ENCODE data around the gene KRT17. TPM values are rescaled to one million over a fixed set of nuclear protein-coding genes. Genes with fewer than 3 reads are reported as not detected.
"Not testable (repeated sequence)": the region's sequence is repeated elsewhere in the genome, so short reads cannot be mapped to it uniquely, and the experiment has no call there.

The KRT17 gene
- total RNA-seq, 2 experiments from 2014 or later = not detected

- Mint-ChIP-seq H3K4me3 (no peak within 1 kb of the TSS), H3K36me3 (ENCODE audit: low read depth) (no peaks in the 10 kb centered on the region), H3K9me3 (no peaks in the 10 kb centered on the region), H3K27me3 (peaks cover 14% of the 10 kb centered on the region), H3K4me1 (ENCODE audit: low read depth) (no peaks in the 10 kb centered on the region), H3K27ac (no peak within 1 kb of the TSS)
- no peak for ATAC-seq
- no peak for DNase-seq
- ChIA-PET POLR2A (no interaction called here), CTCF (interaction anchor here (2.5 kb wide), 1 partner anchor 38 kb away, joined by 10 read pairs; no protein-coding TSS in a partner anchor)
- no peak for TF ChIP-seq CTCF (IDR thresholded peaks at IDR 0.05)
- intact Hi-C loops (cut with micrococcal nuclease) = no loop called here
These were observed 37.4 kb downstream of the KRT17 start, which contains the start of gene KRT14 for GRCh38 chr17:41586863-41587495. Gene KRT14 (minus strand): TSS chr17:41586895. CDS start chr17:41586834, 61 bp downstream.

- CTCF ChIA-PET = interaction anchor here (0.6 to 2.5 kb wide), 3 partner anchors 37 to 77 kb away, joined by 3 to 10 read pairs (median 3); no protein-coding TSS in a partner anchor
- no peak overlapping the region for H3K4me3 Mint-ChIP-seq
- POLR2A ChIA-PET = no interaction called here
- H3K36me3 Mint-ChIP-seq (ENCODE audit: low read depth) = no peaks in the 10 kb centered on the region
- no peaks in the 10 kb centered on the region for H3K9me3 Mint-ChIP-seq
- DNase-seq (no peak), ATAC-seq (no peak)
- H3K27ac Mint-ChIP-seq = no peak overlapping the region
- no peak for TF ChIP-seq CTCF (IDR thresholded peaks at IDR 0.05)
- intact Hi-C loops (cut with micrococcal nuclease) = no loop called here
- no peaks in the 10 kb centered on the region for H3K4me1 Mint-ChIP-seq (ENCODE audit: low read depth)
- H3K27me3 Mint-ChIP-seq = peaks cover 16% of the 10 kb centered on the region
These were observed 38.9 kb downstream of the KRT17 start for GRCh38 chr17:41585301-41586056.

- CTCF ChIA-PET = interaction anchor here (1.0 kb wide), 1 partner anchor 79 kb away, joined by 3 read pairs; no protein-coding TSS in a partner anchor
- peaks cover 21% of the 10 kb centered on the region for H3K27me3 Mint-ChIP-seq
- H3K9me3 Mint-ChIP-seq; ATAC-seq; H3K27ac Mint-ChIP-seq; DNase-seq; H3K4me3 Mint-ChIP-seq; H3K36me3 Mint-ChIP-seq (ENCODE audit: low read depth); H3K4me1 Mint-ChIP-seq (ENCODE audit: low read depth); POLR2A ChIA-PET; intact Hi-C loops (cut with micrococcal nuclease): not testable (repeated sequence)
These were observed 39.9 kb downstream of the KRT17 start for GRCh38 chr17:41584331-41584927.

- Mint-ChIP-seq H3K4me3 (no peak overlapping the region), H3K9me3 (no peaks in the 10 kb centered on the region), H3K27ac (no peak overlapping the region), H3K4me1 (ENCODE audit: low read depth) (no peaks in the 10 kb centered on the region), H3K27me3 (peaks cover 25% of the 10 kb centered on the region), H3K36me3 (ENCODE audit: low read depth) (no peaks in the 10 kb centered on the region)
- DNase-seq (no peak), ATAC-seq (no peak)
- intact Hi-C loops (cut with micrococcal nuclease) = no loop called here
- TF ChIP-seq CTCF (IDR thresholded peaks at IDR 0.05) = no peak
- ChIA-PET CTCF (no interaction called here), POLR2A (no interaction called here)
These were observed 40.9 kb downstream of the KRT17 start for GRCh38 chr17:41583137-41584127.

- peaks cover 29% of the 10 kb centered on the region for H3K27me3 Mint-ChIP-seq
- H3K4me1 Mint-ChIP-seq (ENCODE audit: low read depth); intact Hi-C loops (cut with micrococcal nuclease); ATAC-seq; H3K9me3 Mint-ChIP-seq; H3K36me3 Mint-ChIP-seq (ENCODE audit: low read depth); DNase-seq; H3K4me3 Mint-ChIP-seq; POLR2A ChIA-PET; H3K27ac Mint-ChIP-seq: not testable (repeated sequence)
- CTCF ChIA-PET = interaction anchor here (1.2 to 1.8 kb wide), 3 partner anchors 32 to 81 kb away, joined by 3 to 5 read pairs (median 4); no protein-coding TSS in a partner anchor
These were observed 42.1 kb downstream of the KRT17 start for GRCh38 chr17:41582061-41582968.
